ENCODE measurements around the gene CIZ1. TPM values are rescaled to one million over a fixed set of nuclear protein-coding genes. Genes with fewer than 3 reads are reported as not detected.
"Not testable (repeated sequence)": the region's sequence is repeated elsewhere in the genome, so short reads cannot be mapped to it uniquely, and the experiment has no call there.

CIZ1 gene
- total RNA-seq, 1 donor from 2014 or later, result 69.4 TPM

DNA sequence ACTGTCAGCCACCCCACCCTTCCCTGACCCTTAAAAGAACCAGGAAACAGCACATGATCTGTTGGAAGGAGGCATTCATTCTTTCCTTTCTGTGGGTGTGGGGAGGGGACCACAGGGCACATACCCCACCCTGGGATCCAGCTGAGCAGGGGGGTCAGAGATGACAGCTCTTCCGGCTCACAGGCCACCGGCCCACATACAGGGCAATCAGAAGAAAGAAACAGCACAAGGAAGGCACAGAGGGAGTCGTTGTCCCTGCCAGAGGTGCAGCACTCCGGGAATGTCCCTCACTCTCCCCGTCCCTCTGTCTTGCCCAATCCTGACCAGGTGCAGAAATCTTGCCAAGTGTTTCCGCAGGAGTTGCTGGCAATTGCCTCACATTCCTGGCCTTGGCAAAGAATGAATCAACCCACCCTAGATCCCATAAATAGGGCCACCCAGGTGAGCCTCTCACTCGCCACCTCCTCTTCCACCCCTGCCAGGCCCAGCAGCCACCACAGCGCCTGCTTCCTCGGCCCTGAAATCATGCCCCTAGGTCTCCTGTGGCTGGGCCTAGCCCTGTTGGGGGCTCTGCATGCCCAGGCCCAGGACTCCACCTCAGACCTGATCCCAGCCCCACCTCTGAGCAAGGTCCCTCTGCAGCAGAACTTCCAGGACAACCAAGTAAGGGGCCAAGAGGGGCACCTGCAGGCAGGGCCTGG is 42.2 kb downstream of the CIZ1 start, which contains the start of gene LCN2:
TSS of gene LCN2 (plus strand) at position 453 of the 701 bp plus-strand sequence. CDS start at position 526, 73 bp downstream.
- DNase-seq (ENCODE audit: extremely low read depth, low read depth, low spot score), result no peak

GRCh38 chr9:128148509-128149000 is 42.8 kb downstream of the CIZ1 start:
- no peak for DNase-seq (ENCODE audit: extremely low read depth, low read depth, low spot score)

DNA sequence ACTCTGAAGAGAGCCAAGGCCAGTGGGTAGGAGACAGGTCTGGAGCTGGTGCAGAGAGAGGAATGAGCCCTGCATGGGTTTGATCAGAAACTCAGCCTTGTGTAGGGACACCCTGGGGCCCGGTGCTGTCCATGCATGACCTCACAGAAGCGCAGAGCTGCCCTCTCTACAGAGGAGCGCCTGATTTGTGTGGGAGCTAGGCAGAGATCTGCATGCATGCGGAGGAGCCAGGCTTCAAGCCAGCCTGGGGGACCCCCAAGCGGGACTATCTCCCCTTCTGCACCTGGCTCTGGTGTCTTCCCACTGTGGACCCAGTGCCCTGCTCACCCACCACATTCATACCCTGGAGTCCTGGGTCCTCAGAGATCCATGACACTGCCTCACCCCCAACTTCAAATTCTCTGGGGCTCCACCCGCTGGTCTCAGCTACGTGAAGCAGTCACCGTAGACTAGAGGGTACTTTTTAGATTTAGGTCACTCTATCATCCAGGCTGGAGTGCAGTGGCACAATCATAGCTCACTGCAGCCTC is 44.7 kb downstream of the CIZ1 start:
- DNase-seq (ENCODE audit: extremely low read depth, low read depth, low spot score), result no peak

- no peak for DNase-seq (ENCODE audit: extremely low read depth, low read depth, low spot score)
These were observed 45.4 kb downstream of the CIZ1 start for GRCh38 chr9:128145951-128146351.

GRCh38 chr9:128145536-128145935 is 45.8 kb downstream of the CIZ1 start:
- DNase-seq (ENCODE audit: extremely low read depth, low read depth, low spot score), result no peak

GRCh38 chr9:128144239-128145181 is 46.9 kb downstream of the CIZ1 start:
- no peak for DNase-seq (ENCODE audit: extremely low read depth, low read depth, low spot score)

DNA sequence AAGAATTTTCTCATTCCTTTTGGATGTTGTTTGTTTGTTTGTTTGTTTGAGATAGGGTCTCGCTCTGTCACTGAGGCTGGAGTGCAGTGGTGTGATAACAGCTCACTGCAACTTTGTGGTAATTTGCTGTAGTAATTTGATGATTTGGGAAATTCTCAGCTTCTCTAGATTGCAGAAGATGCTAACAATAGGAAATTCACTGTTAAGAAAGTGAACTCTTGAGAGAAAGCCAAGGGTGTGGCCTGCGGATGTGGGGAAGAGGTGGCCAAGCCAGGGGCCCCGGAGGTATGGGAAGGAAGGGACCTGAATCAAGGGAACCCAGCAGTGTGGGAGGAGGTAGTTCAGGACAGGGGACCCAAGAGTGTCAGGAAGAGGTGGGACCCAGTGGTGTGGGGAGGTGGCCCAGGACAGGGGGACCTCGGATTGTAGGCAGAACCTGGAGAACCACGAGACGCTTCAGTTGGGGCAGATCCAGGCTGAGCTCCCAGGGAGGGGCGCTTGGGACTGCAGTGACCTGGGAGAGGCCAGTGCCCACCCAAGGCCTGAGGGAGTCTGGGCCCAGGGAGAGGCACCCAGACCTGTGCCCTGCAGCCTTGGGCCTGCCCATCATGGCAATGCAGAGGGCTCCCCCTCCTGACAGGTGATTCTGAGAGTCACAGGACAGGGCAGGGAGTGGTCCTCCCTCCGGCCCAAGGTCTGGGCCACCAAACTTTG is 47.7 kb downstream of the CIZ1 start:
- no peak for DNase-seq (ENCODE audit: extremely low read depth, low read depth, low spot score)

- DNase-seq (ENCODE audit: extremely low read depth, low read depth, low spot score), result no peak
These were observed 48.8 kb downstream of the CIZ1 start for GRCh38 chr9:128142596-128142995.

DNA sequence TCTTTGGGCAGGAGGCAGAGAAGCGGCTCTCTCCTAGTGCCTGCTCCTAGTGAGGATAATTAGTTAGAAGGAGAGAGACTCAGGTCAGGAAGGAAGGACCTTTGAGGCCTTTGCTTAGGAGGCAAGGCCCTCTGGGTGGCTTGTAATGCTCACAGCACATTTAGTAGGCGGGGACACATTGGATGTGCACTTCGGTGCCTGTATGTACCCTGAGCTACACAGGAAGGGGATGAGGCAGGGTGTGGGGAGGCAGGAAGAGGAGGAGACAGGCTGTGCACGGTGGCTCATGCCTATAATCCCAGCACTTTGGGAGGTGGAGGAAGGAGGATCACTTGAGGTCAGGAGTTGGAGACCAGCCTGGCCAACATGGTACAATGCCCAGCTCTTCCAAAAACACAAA is 49.3 kb downstream of the CIZ1 start:
- no peak for DNase-seq (ENCODE audit: extremely low read depth, low read depth, low spot score)

- DNase-seq (ENCODE audit: extremely low read depth, low read depth, low spot score), result no peak
These were observed 49.8 kb downstream of the CIZ1 start for GRCh38 chr9:128141604-128142003.

GRCh38 chr9:128139621-128140020 is 51.8 kb downstream of the CIZ1 start:
- DNase-seq (ENCODE audit: extremely low read depth, low read depth, low spot score), result no peak

DNA sequence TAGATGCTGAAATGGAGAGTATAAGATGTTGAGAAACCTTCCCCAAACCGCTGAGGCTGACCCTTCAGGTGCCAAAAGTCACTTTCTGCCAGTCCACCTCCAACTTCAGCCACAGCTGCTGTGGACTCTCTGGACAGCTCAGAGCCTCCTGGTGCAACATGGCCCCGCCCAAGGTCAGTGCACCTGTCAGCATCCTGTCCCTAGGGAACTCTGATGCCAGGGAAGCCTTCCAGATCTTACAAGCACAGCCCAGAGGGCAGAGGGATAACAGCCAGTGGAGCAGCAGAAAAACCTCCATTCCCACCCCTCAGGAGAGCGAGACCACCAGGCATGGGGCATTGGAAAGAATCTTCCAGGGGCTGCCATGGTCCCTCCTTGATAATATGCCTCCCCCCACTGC is 53.4 kb downstream of the CIZ1 start:
- no peak for DNase-seq (ENCODE audit: extremely low read depth, low read depth, low spot score)

- no peak for DNase-seq (ENCODE audit: extremely low read depth, low read depth, low spot score)
These were observed 54.3 kb downstream of the CIZ1 start for GRCh38 chr9:128136816-128137793.

- not testable (repeated sequence) for DNase-seq (ENCODE audit: extremely low read depth, low read depth, low spot score)
These were observed 55.8 kb downstream of the CIZ1 start for GRCh38 chr9:128135561-128135960.

GRCh38 chr9:128132139-128132538 is 59.2 kb downstream of the CIZ1 start:
- not testable (repeated sequence) for DNase-seq (ENCODE audit: extremely low read depth, low read depth, low spot score)

GRCh38 chr9:128131346-128131745 is 60.0 kb downstream of the CIZ1 start:
- DNase-seq (ENCODE audit: extremely low read depth, low read depth, low spot score), result not testable (repeated sequence)

DNA sequence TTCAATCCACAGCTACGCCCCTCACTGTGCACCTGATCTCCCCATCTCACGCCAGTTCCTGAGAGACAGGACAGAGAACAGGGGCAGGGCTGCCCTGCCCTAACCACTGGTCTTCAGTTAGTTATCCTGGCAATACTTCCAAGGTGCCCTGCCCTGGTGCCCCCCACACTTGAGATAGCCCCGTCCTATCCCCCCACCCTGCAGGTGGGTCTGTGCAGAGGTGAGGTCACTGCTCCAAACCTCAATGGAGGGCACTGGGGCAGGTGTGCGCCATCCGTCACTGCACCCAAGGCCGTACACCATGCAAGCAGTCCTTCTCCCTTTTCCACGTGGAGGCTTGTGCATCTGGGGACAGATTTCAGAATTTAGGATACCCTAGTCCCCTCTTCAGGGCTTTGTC is 60.7 kb downstream of the CIZ1 start:
- DNase-seq (ENCODE audit: extremely low read depth, low read depth, low spot score), result not testable (repeated sequence)

GRCh38 chr9:128129976-128130590 is 61.3 kb downstream of the CIZ1 start:
- not testable (repeated sequence) for DNase-seq (ENCODE audit: extremely low read depth, low read depth, low spot score)
